Dermis microvascular lymphatic vessel endothelial cell (primary cell): Measurements from ENCODE around the gene APBB3. TPM values are rescaled to one million over a fixed set of nuclear protein-coding genes. Genes with fewer than 3 reads are reported as not detected.

Source experiments
- total RNA-seq: library from RNA; depleted of rRNA; stranded (reverse); fragments of >200 nt; gene quantifications from 2 replicates; pipeline ENCODE4 v1.2.1, GENCODE V29; 2014

Gene APBB3
- total RNA-seq, 1 donor from 2014 or later = 3.3 TPM

Other genes starting within 250 kb of the APBB3 start
- gene HBEGF, start 218.0 kb downstream of the APBB3 start, total RNA-seq = 12.1 and 15.5 TPM in 2 replicates
- not detected in 2 replicates for gene SLC4A9, start 204.4 kb downstream of the APBB3 start, total RNA-seq
- gene ANKHD1, start 162.8 kb downstream of the APBB3 start, total RNA-seq = 44.7 and 59.3 TPM in 2 replicates
- gene EIF4EBP3, start 16.9 kb downstream of the APBB3 start, total RNA-seq = 1.3 and 2.3 TPM in 2 replicates
- 17.5 and 18.2 TPM in 2 replicates for gene SRA1, start 7.1 kb downstream of the APBB3 start, total RNA-seq
- 14.8 and 27.9 TPM in 2 replicates for gene SLC35A4, start 230 bp upstream of the APBB3 start, total RNA-seq
- 1.9 and 10.7 TPM in 2 replicates for gene CD14, start 68.6 kb upstream of the APBB3 start, total RNA-seq
- gene TMCO6, start 74.9 kb upstream of the APBB3 start, total RNA-seq = 8.5 and 12.4 TPM in 2 replicates
- 60.2 and 70.5 TPM in 2 replicates for gene NDUFA2, start 83.0 kb upstream of the APBB3 start, total RNA-seq
- gene IK, start 83.2 kb upstream of the APBB3 start, total RNA-seq = 51.1 and 51.2 TPM in 2 replicates
- 24.6 and 31.7 TPM in 2 replicates for gene WDR55, start 100.3 kb upstream of the APBB3 start, total RNA-seq
- gene DND1, start 109.0 kb upstream of the APBB3 start, total RNA-seq = 0.13 TPM in 2 replicates
- gene HARS1, start 126.8 kb upstream of the APBB3 start, total RNA-seq = 46.0 and 48.0 TPM in 2 replicates
- 23.3 and 23.6 TPM in 2 replicates for gene HARS2, start 126.9 kb upstream of the APBB3 start, total RNA-seq
- gene ZMAT2, start 135.8 kb upstream of the APBB3 start, total RNA-seq = 30.3 and 33.4 TPM in 2 replicates
- under 0.01 TPM in 1 of 2 replicates, not detected in the other for gene PCDHA1, start 221.5 kb upstream of the APBB3 start, total RNA-seq
- gene PCDHA2, start 230.3 kb upstream of the APBB3 start, total RNA-seq = under 0.01 TPM in 1 of 2 replicates, not detected in the other
- gene PCDHA3, start 236.5 kb upstream of the APBB3 start, total RNA-seq = 0.13 and 0.25 TPM in 2 replicates
- gene PCDHA4, start 242.5 kb upstream of the APBB3 start, total RNA-seq = under 0.01 and 0.25 TPM in 2 replicates